ENCODE data around the gene PAQR5.
"Not testable (repeated sequence)": the region's sequence is repeated elsewhere in the genome, so short reads cannot be mapped to it uniquely, and the experiment has no call there.

Gene PAQR5
- 0.04 to 0.30 reads per million in 2 experiments for total RNA-seq

- no peak for DNase-seq (ENCODE audit: low read depth)
Observed at GRCh38 chr15:69298697-69299441, at the start of gene PAQR5. TSS of gene PAQR5 (plus strand) at chr15:69298912. CDS start at chr15:69360081, 61,169 bp downstream.

GRCh38 chr15:69253156-69253555 is 45.6 kb upstream of the PAQR5 start:
- no peak for DNase-seq (ENCODE audit: low read depth)

GRCh38 chr15:69265347-69265955 is 33.3 kb upstream of the PAQR5 start:
- no peak for DNase-seq (ENCODE audit: low read depth)

GRCh38 chr15:69271217-69271616 is 27.5 kb upstream of the PAQR5 start:
- DNase-seq (ENCODE audit: low read depth) = no peak

GRCh38 chr15:69272139-69272538 is 26.6 kb upstream of the PAQR5 start:
- no peak for DNase-seq (ENCODE audit: low read depth)

GRCh38 chr15:69272891-69273290 is 25.8 kb upstream of the PAQR5 start:
- DNase-seq (ENCODE audit: low read depth) = no peak

- no peak for DNase-seq (ENCODE audit: low read depth)
Observed at GRCh38 chr15:69275074-69275670, 23.5 kb upstream of the PAQR5 start.

GRCh38 chr15:69275933-69276560 is 22.7 kb upstream of the PAQR5 start:
- no peak for DNase-seq (ENCODE audit: low read depth)

- no peak for DNase-seq (ENCODE audit: low read depth)
Observed at GRCh38 chr15:69277316-69277715, 21.4 kb upstream of the PAQR5 start.

GRCh38 chr15:69279636-69280035 is 19.1 kb upstream of the PAQR5 start:
- no peak for DNase-seq (ENCODE audit: low read depth)

GRCh38 chr15:69280783-69281182 is 17.9 kb upstream of the PAQR5 start:
- no peak for DNase-seq (ENCODE audit: low read depth)

- no peak for DNase-seq (ENCODE audit: low read depth)
Observed at GRCh38 chr15:69282104-69282743, 16.5 kb upstream of the PAQR5 start.

GRCh38 chr15:69285834-69286233 is 12.9 kb upstream of the PAQR5 start:
- no peak for DNase-seq (ENCODE audit: low read depth)

- DNase-seq (ENCODE audit: low read depth) = no peak
Observed at GRCh38 chr15:69288011-69288410, 10.7 kb upstream of the PAQR5 start.

- no peak for DNase-seq (ENCODE audit: low read depth)
Observed at GRCh38 chr15:69288531-69289341, 10.0 kb upstream of the PAQR5 start.

GRCh38 chr15:69289342-69290146 is 9.2 kb upstream of the PAQR5 start:
- DNase-seq (ENCODE audit: low read depth) = no peak

- no peak for DNase-seq (ENCODE audit: low read depth)
Observed at GRCh38 chr15:69290346-69291164, 8.2 kb upstream of the PAQR5 start.

- DNase-seq (ENCODE audit: low read depth) = not testable (repeated sequence)
Observed at GRCh38 chr15:69291651-69292050, 7.1 kb upstream of the PAQR5 start.

GRCh38 chr15:69292826-69293420 is 5.8 kb upstream of the PAQR5 start:
- DNase-seq (ENCODE audit: low read depth) = no peak
